ENCODE data around the gene LSS. TPM values are rescaled to one million over a fixed set of nuclear protein-coding genes. Genes with fewer than 3 reads are reported as not detected.
"Not testable (repeated sequence)": the region's sequence is repeated elsewhere in the genome, so short reads cannot be mapped to it uniquely, and the experiment has no call there.

The LSS gene
- polyA plus RNA-seq, 3 donors = 22.8 to 33.3 (median 29.7) TPM

- no peak for DNase-seq (ENCODE audit: low read depth in 3 of 3, low spot score in 2 of 3)
These were observed 72.8 kb downstream of the LSS start, which contains the start of gene FTCD for GRCh38 chr21:46155514-46156377. TSS of gene FTCD (minus strand) at chr21:46155579. CDS start at chr21:46155523, 56 bp downstream.

- DNase-seq (ENCODE audit: low read depth in 3 of 3, low spot score in 2 of 3) = no peak
These were observed 73.5 kb downstream of the LSS start for GRCh38 chr21:46154955-46155513.

GRCh38 chr21:46154155-46154954 lies 74.2 kb downstream of the LSS start:
- DNase-seq (ENCODE audit: low read depth in 3 of 3, low spot score in 2 of 3) = no peak

GRCh38 chr21:46153247-46154154 lies 75.1 kb downstream of the LSS start:
- DNase-seq (ENCODE audit: low read depth in 3 of 3, low spot score in 2 of 3) = peak in 1 of 3 donors; percentile 52

GRCh38 chr21:46152927-46153246 lies 75.7 kb downstream of the LSS start:
- DNase-seq (ENCODE audit: low read depth in 3 of 3, low spot score in 2 of 3) = no peak

GRCh38 chr21:46151989-46152926 lies 76.3 kb downstream of the LSS start:
- no peak for DNase-seq (ENCODE audit: low read depth in 3 of 3, low spot score in 2 of 3)

GRCh38 chr21:46151261-46151988 lies 77.1 kb downstream of the LSS start:
- DNase-seq (ENCODE audit: low read depth in 3 of 3, low spot score in 2 of 3) = no peak

- DNase-seq (ENCODE audit: low read depth in 3 of 3, low spot score in 2 of 3) = no peak
These were observed 78.0 kb downstream of the LSS start for GRCh38 chr21:46150491-46151121.

GRCh38 chr21:46150073-46150472 lies 78.5 kb downstream of the LSS start:
- no peak for DNase-seq (ENCODE audit: low read depth in 3 of 3, low spot score in 2 of 3)

GRCh38 chr21:46149205-46149901 lies 79.2 kb downstream of the LSS start:
- no peak for DNase-seq (ENCODE audit: low read depth in 3 of 3, low spot score in 2 of 3)

- no peak for DNase-seq (ENCODE audit: low read depth in 3 of 3, low spot score in 2 of 3)
These were observed 80.5 kb downstream of the LSS start for GRCh38 chr21:46148106-46148505.

- DNase-seq (ENCODE audit: low read depth in 3 of 3, low spot score in 2 of 3) = not testable (repeated sequence)
These were observed 81.1 kb downstream of the LSS start for GRCh38 chr21:46147429-46147828.

GRCh38 chr21:46146856-46147255 lies 81.7 kb downstream of the LSS start:
- DNase-seq (ENCODE audit: low read depth in 3 of 3, low spot score in 2 of 3) = no peak

- no peak for DNase-seq (ENCODE audit: low read depth in 3 of 3, low spot score in 2 of 3)
These were observed 82.5 kb downstream of the LSS start for GRCh38 chr21:46145840-46146691.

- no peak for DNase-seq (ENCODE audit: low read depth in 3 of 3, low spot score in 2 of 3)
These were observed 83.3 kb downstream of the LSS start for GRCh38 chr21:46145159-46145839.

GRCh38 chr21:46144464-46145070 lies 84.0 kb downstream of the LSS start:
- no peak for DNase-seq (ENCODE audit: low read depth in 3 of 3, low spot score in 2 of 3)

Data from right renal cortex interstitium (tissue), 3 donors.